BE2C (cell line): ENCODE data around the gene CCNY.

Source experiments
- DNase-seq: peaks from one replicate; pipeline ENCODE4 v3.0.0-alpha.2; 2020
- H3K27me3 ChIP-seq: fragments of 250-450 bp; sonication (Bioruptor Pico); 2 replicates; pipeline ENCODE4 v1.5.1; 2020; ENCODE audit warnings: mild to moderate bottlenecking
- H3K36me3 ChIP-seq: fragments of 250-450 bp; sonication (Bioruptor Pico); 2 replicates; pipeline ENCODE4 v1.5.1; 2020; ENCODE audit warnings: mild to moderate bottlenecking
- H3K4me1 ChIP-seq: fragments of 250-450 bp; sonication (Bioruptor Pico); 2 replicates; pipeline ENCODE4 v1.5.1; 2020
- H3K4me3 ChIP-seq: 2 replicates; pipeline ENCODE4 v1.5.1; 2011; ENCODE audit warnings: low read depth, low read length
- H3K9me3 ChIP-seq: fragments of 250-450 bp; sonication (Bioruptor Pico); 2 replicates; pipeline ENCODE4 v1.5.1; 2020
- CTCF ChIP-seq: IDR thresholded peaks from 2 replicates; pipeline ENCODE4 v1.5.1; 2012; ENCODE audit warnings: mild to moderate bottlenecking, low read depth, low read length

The CCNY gene

GRCh38 chr10:35606430-35606829, 270.1 kb downstream of the CCNY start:
- Histone ChIP-seq H3K27me3 (peaks cover 21% of the 10 kb centered on the region), H3K4me1 (no peaks in the 10 kb centered on the region), H3K36me3 (no peaks in the 10 kb centered on the region), H3K4me3 (no peak overlapping the region), H3K9me3 (no peaks in the 10 kb centered on the region)
- no peak for TF ChIP-seq CTCF
- DNase-seq: no peak

- Histone ChIP-seq H3K36me3 (no peaks in the 10 kb centered on the region), H3K27me3 (peaks cover 21% of the 10 kb centered on the region), H3K4me3 (peak overlapping the region; percentile 37), H3K4me1 (no peaks in the 10 kb centered on the region), H3K9me3 (no peaks in the 10 kb centered on the region)
- DNase-seq: peak; percentile 12
- no peak for TF ChIP-seq CTCF
Observed at GRCh38 chr10:35607475-35608327, 271.4 kb downstream of the CCNY start.

GRCh38 chr10:35608328-35608672, 272.0 kb downstream of the CCNY start:
- DNase-seq: no peak
- no peak for TF ChIP-seq CTCF
- Histone ChIP-seq H3K4me3 (peak overlapping the region; percentile 37), H3K27me3 (peaks cover 21% of the 10 kb centered on the region), H3K36me3 (no peaks in the 10 kb centered on the region), H3K4me1 (no peaks in the 10 kb centered on the region), H3K9me3 (no peaks in the 10 kb centered on the region)

GRCh38 chr10:35611750-35612149, 275.4 kb downstream of the CCNY start:
- no peak for TF ChIP-seq CTCF
- peaks cover 13% of the 10 kb centered on the region for H3K27me3 ChIP-seq
- no peaks in the 10 kb centered on the region for H3K4me1 ChIP-seq
- H3K9me3 ChIP-seq: no peaks in the 10 kb centered on the region
- H3K36me3 ChIP-seq: no peaks in the 10 kb centered on the region
- H3K4me3 ChIP-seq: no peak overlapping the region
- DNase-seq: no peak

- Histone ChIP-seq H3K9me3 (no peaks in the 10 kb centered on the region), H3K4me3 (no peak overlapping the region), H3K36me3 (no peaks in the 10 kb centered on the region), H3K4me1 (no peaks in the 10 kb centered on the region), H3K27me3 (peaks cover 6% of the 10 kb centered on the region)
- DNase-seq: no peak
- TF ChIP-seq CTCF: no peak
Observed at GRCh38 chr10:35612385-35613106, 276.2 kb downstream of the CCNY start.

GRCh38 chr10:35613107-35613440, 276.8 kb downstream of the CCNY start:
- H3K27me3 ChIP-seq: peaks cover 1% of the 10 kb centered on the region
- TF ChIP-seq CTCF: no peak
- H3K36me3 ChIP-seq: no peaks in the 10 kb centered on the region
- no peaks in the 10 kb centered on the region for H3K4me1 ChIP-seq
- H3K9me3 ChIP-seq: no peaks in the 10 kb centered on the region
- no peak overlapping the region for H3K4me3 ChIP-seq
- DNase-seq: no peak
